HG02798 (cell line): ENCODE measurements around the gene PEX11A.
"Not testable (repeated sequence)": the region's sequence is repeated elsewhere in the genome, so short reads cannot be mapped to it uniquely, and the experiment has no call there.

Source experiments
- ATAC-seq: cut with Tn5 transposase; IDR thresholded peaks from one replicate; pipeline ENCODE4 v1.9.1; 2021; ENCODE audit warnings: mild to moderate bottlenecking; ENCODE audit not compliant: unreplicated experiment, poor library complexity

PEX11A gene, protein sequence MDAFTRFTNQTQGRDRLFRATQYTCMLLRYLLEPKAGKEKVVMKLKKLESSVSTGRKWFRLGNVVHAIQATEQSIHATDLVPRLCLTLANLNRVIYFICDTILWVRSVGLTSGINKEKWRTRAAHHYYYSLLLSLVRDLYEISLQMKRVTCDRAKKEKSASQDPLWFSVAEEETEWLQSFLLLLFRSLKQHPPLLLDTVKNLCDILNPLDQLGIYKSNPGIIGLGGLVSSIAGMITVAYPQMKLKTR

DNA sequence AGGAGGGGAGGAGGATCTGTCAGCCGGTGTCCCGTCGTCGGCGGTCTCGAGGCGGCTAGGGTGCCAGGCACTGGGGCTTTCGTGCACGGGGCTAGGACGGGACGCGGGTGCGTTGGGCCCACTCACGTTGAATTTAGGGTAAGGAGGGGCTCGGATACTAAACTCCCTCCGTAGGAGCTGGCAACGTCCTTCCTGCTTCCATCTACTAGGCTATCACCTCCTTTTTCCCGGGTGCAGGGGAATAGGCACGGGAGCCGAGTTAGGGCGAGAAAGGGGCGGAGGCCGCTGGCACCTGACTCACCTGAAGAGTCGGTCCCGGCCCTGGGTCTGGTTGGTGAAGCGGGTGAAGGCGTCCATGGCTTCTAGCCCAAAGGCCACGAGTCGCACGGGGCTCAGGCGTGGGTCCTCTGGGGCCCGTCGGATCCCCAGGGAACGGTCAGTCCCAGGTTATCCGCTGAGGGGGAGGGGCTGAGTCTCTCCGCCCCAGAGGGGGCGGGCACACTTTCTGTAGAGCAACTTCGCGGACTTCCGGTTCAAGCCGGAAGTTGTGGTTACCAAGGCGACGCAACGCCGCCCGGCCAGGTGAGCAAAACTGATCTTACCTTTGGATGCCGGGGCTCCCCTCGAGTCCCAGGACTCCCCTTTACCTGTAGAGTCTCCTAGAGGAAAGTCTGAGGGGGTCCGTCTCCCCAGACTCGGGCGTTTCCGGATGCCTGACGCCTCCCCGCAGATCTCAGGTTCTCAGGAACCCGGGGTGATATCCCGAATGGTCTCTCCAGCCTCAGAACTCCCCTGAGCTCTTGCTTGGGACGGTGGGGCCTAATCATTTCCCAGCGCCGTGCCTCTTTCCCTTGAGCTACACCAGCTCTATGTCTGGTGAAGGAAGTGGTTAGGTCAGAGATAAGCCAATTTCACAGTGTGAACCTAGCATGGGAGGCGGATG is at the start of gene PEX11A, which contains the start of gene WDR93:
TSS of gene PEX11A (minus strand) at position 479 of the 943 bp plus-strand sequence. CDS start at position 357, 122 bp downstream.
TSS of gene WDR93 (plus strand) at position 536 of the 943 bp plus-strand sequence. CDS start 10,936 bp downstream, outside the sequence.
- peak; percentile 94 for ATAC-seq

DNA sequence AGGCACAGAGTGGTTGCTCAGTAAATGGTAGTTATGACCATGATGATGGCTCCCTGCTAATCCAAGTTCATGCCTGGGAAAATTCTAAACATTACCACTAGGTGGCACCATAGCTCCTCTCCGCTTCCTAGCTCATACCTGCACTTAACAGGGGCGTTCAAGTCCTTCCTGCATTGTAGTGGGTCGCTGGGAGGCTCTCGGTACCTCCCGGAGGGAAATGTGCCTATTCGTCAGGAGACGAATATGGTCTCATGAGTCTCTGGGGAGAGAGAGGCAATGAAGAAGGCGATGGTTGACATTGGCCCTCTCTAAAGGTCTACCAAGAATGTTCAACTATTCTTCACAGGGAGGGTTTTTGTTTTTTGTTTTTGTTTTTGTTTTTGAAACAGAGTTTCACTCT is 49.6 kb upstream of the PEX11A start:
- ATAC-seq: peak; percentile 78

DNA sequence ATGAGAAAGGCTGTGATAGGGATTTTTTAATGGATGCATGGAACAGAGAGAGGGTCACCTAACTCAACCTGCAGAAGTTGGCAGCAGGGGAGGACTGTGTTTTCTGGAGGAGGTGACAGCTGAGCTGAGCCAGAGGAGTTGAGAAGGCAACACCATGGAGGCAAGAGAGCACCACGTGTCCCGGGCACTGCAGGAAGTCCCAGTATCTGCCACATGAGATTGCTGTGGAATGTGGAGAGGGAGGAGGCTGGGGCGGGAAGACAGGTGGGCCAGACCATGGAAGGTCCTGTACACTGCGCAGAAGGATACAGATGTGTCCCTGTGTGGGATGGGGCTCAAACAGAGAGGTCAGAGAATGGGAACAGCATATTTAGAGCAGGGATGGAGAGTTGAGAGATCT is 45.2 kb upstream of the PEX11A start:
- ATAC-seq: no peak

DNA sequence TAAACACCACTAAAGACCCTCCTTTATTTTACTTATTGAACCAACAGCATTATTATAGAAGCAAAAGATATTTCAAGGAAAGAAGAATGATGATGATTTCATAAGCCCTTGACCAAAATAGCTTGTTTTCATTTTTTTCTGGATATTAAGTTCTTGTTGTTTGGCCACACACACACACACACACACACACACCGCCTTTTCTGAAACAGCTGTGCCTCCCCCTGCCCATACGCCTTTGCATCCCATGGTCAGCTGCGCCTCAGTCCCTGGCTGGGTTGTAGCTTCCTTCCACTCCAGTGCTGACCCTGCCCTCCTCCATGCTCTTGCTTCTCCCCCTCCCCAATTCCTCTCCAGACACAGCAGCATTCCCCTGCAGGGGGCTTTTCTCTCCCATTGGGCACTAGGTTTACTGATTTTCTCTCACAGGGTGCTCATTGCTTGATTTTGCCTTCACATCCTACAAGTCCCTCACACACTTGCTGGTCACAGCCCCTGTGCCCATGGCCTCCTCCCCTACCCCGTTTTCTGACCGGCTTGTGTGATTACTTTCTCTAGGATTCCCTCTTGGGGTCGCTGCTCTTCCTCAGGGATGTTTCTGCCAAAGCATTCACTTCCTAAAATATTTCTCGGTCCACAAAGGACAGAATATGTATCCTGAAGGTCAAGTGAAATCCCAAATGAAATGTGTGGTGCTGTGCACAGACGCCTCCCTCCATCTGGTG is 42.1 kb upstream of the PEX11A start:
- ATAC-seq: no peak

DNA sequence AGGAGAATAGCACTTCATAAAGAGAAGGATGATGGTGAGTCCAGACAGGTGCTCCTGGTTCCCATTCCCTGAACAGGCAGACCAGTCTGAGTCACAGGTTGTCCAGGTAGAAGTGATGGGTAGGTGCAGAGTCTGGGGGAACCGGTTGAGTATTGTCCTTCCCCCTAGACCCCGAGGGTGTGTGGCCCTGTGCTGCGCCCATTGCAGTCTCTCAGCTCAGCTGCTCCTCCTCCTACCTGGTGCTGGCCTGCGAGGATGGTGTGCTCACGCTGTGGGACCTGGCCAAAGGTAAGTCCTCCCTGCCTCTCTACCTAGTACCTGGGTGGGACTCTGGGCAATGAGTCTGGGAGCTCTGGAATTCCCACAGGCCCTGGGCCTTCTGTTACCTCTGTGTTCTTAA is 40.7 kb upstream of the PEX11A start:
- ATAC-seq: no peak

DNA sequence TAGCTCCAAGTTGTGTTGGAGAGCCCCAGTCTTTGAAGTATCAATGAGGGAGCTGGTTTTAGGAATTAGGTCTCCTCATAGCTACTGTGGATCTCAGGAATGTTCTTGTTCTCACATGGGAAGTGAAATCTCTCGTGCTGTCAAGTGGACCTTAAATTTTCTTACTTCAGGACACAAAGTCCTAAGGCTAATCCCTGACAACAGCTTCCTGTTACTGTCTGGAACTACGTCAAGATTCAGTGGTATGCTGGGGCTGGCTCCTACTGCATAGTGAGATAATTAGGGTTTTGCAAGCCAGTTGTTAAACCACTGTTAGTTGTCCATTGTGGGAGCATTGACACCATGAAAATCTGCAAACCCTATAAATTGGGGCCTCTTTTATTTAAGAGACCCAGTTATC is 37.7 kb upstream of the PEX11A start:
- no peak for ATAC-seq

DNA sequence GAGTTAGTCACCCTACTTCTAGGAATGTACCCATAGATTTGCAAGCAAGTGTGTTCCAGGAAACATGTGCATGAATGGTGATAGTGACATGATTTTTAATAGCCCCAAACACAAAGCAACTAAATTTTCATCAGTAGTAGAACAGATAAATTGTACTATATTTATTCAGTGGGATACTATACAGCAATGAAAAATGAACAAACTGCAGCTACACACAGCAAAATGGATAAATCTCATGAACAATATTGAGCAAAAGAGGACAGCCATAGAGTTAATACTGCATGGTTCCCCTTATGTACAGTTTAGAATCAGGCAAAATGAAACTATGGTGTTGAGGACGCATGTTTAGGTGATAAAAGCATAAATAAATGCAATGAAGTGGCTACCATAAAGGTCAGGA is 34.5 kb upstream of the PEX11A start:
- ATAC-seq: no peak

DNA sequence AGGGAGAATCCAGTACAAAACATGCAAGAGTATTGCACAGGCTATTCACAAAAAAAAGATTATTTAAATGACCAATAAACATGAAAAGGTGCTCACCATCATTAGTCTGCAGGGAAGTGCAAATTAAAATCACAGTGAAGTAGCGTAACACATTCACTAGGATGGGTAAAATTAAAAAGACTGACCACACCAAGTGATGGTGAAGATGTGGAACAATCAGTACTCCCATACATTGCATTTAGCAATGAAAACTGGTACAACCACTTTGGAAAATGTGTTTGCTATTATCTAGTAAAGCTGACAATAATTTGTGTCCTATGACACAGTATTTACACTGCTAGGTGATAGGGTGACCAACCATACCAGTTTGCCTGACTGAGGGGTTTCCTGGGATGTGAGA is 34.1 kb upstream of the PEX11A start:
- ATAC-seq: no peak

DNA sequence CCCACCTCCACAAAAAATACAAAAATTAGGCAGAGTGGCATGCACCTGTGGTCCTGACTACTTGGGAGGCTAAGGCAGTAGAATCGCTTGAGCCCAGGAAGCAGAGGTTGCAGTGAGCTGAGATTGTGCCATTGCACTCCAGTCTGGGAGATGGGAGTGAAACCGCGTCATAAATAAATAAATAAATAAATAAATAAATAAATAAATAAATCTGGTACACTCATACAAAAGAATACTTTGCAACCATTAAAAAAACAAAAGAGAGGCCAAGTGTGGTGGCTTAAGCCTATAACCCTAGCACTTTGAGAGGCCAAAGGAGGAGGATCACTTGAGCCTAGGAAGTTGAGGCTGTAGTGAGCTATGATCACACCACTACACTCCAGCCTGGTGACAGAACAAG is 32.5 kb upstream of the PEX11A start:
- ATAC-seq: no peak

DNA sequence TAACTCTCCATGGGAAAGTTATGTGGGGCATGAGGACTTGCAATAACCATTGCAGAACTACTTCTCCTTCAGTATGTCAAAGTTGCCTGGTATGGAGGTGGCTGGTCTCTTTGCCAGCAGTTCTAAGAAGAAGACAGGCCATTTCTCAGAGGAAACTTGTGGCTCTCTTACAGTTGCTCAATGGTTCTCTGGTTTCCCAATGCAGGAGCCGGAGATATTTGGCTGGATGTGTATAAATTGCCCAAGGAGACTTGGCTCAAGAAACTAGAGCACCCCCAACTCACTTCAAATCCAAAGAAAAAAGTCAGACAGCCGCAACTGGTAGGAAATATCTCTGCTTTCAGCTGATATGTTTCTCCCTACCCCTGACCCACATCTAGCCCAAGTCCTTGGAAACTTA is 24.2 kb upstream of the PEX11A start:
- no peak for ATAC-seq

DNA sequence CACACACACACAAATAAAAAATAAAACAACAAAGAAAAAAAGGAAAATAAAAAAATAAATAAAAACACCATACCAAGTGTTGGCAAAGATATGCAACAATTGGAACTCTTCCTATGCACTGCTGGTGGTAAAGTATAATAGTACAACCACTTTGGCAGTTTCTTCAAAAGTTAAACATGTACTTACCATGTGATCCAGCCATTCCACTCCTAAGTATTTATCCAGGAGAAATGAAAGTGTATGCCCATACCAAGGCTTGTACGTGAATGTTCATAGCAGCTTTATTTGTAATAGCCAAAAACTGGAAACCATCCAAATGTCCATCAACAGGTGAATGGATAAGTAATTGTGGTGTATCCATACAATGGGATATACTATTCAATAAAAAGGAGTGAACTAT is 17.0 kb upstream of the PEX11A start:
- ATAC-seq: no peak

DNA sequence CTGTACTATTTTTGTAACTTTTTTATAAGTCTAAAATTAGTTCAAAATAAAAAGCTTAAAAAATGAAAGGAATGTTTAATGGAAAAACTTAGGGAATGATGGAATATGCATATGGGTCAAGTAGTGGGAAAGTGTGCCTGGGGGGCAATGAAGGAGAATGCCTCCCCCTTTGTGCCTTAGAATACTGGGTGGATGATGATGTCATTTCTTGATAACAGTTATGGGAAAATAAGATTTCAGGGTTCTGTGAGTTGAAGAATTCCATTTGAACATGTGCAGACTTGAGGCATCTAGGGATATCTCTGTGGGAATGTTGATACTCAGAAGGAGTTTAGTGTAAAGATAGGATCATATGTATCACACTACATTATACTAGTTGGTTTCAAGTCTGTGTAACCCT is 13.9 kb upstream of the PEX11A start:
- ATAC-seq: no peak

DNA sequence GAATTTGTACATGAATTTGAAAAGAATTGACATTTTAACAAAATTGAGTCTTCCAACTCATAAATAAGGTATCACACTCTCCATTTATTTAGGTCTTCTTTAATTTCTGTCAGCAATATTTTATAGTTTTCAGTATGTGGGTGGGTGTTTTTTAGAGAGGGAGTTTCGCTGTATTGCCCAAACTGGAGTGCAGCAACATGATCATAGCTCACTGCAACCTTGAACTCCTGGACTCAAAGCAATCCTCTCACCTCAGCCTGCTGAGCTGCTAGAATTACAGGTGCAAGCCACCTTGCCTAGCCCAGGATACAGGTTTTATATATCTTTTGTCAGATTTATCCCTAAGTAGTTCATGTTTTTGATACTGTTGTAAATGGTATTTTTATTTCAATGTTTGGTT is 4.6 kb upstream of the PEX11A start:
- no peak for ATAC-seq

DNA sequence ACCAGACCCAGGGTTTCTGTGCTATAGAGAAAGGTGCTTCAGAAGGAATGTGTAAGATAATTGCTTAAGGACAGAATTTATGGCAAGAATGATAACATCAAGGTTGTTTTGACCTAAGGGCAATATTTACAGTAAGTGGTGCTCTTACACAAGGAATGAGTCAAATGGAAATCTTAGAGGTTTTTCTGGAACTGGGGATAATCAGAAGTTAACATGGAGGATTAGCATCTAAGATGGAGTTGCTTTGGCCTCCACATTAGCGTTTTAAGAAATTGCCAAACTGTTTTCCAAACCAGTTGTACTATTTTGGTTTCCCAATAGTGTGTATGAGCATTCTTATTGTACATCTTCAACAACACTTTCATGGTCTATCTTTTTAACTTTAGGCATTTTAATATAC is 3.1 kb upstream of the PEX11A start:
- no peak for ATAC-seq

DNA sequence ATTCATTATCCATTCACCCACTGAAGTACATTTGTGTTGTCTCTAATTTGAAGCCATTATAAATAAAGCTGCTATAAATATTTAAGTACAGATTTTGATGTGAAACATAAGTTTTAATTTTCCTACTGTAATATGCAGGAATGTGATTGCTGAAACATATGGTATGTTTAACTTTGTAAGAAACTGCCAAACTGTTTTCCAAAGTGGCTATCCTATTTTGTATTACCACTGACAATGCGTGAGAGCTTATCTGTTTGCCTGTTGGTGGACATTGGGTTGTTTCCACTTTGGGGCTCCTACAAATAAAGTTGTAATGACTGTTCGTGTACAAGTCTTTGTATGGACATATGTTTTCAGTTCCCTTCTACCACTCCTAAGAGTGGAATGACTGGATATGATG is 2.5 kb upstream of the PEX11A start:
- ATAC-seq: no peak

DNA sequence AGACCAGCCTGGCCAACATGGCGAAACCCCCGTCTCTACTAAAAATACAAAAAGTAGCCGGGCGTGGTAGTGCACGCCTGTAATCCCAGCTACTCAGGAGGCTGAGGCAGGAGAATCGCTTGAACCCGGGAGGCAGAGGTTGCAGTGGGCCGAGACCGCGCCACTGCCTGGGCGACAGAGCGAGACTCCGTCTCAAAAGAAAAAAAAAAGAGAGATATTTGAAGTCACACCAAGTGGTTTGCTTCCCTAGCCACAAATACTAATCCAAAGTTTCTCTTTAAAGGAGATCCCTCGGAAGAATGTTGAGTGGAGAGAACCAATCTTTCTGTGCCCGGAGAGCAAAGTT is 651 bp downstream of the PEX11A start:
- not testable (repeated sequence) for ATAC-seq

DNA sequence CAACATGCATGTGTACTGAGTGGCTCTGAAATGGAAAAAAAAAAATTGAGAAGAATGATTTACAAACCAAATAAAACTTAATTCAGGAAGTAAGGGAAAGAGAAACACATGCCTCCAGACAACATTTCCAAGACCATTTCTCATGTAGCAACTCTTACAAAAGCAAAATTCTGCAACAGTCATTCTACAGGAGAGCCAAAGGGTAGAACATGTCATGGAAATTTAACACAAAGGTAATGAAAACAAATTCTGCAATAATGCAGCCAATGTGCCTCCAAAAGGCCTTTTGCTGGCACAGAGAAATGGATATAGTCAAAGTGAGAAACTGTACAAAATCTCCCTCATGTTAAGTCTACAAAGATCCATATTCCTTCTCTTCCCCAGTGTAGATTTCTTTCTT is 4.0 kb downstream of the PEX11A start:
- ATAC-seq: no peak

DNA sequence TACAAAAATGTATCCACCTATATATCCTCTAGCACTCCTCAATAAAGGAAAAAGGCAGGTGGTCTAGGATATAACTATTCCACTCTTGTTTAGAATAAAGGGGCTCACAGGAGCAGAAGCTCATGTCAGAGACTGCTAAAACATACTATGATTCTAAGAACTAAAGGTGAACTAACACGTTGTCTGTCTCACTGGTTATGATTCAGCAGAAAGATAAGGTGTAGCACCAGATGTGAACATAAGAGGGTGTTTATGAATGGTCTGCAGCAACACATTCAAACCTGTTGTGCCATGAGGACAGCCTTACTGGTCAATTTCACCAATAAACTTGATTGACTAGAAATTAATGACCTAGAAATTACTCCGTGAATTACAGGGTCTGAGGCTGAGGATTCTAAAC is 4.6 kb downstream of the PEX11A start:
- no peak for ATAC-seq

DNA sequence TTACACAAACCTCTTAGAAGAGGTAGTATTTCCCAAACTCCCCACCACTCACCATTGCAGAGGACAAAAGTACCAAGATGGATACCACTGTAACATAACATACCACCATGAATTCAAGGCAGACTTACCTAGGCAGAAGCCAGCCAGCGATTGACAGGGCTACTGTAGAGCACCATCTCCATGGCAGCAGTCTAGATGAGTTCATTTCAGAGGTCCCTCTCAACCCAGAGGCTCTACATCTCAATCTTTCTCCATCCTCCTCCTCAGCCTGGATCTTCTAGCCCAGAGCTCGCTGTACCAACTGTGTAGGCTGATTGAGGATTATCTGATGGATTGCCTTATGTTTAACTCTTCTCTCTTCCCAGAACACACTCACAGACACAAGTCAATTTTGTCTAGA is 9.4 kb downstream of the PEX11A start:
- no peak for ATAC-seq

DNA sequence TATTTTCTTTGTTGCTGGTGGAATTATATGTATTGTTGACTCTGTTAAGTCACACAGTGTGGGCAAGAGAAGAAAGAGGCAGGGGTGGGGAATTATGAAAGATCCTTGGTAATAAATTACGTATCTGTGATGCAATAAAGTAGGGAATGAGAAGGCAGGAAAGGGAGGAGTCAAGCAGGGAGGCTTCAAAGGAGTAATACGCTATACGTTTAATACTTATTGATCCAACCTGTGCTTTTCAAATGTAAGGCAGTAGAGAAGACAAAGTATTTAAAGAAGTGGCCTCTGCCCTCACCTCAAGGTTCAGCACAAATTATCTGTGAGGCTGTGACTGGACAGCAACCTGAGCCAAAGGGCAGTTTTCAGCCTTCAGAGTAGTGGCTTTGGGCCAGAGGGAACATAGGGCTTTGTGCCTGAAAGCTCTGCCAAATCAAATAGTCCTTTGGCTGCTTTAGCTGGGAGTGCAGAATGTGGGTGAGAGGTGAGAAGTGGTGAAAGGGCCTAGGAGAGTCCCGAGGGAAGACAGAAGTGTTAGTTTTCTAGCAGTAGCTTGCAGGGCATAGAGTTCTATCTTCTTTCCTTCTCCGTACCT is 10.2 kb downstream of the PEX11A start:
- ATAC-seq: no peak

DNA sequence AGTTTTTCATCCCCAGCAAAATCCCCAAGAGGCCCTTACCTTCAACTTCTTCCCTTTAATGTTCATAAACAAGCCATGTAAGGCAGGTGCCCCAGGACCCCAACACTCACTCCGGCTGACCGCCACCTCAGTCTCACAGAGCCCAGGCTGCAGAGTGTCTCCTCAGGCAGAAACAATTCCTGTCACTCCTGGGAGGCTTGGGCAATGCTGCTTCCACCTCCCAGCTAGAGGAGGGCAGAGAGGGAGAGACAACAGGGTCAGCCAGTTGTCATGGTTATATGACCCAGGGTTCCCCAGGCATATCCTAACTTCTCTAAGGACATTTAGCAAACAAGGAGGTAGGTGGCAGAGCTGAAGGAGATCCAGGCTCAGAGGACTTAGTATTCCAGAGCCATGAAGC is 11.3 kb downstream of the PEX11A start, which contains the start of gene PLIN1:
TSS of gene PLIN1 (minus strand) at position 156 of the 400 bp plus-strand sequence. CDS start 1,878 bp downstream, outside the sequence.
- no peak for ATAC-seq
